Epithelial cell of esophagus (primary cell): Measurements from ENCODE around the gene PPRC1.

Experiments used
- DNase-seq: peaks from one replicate; pipeline ENCODE4 v3.0.0; 2010; ENCODE audit warnings: low read depth
- H3K4me3 ChIP-seq: 2 replicates; pipeline ENCODE4 v1.5.1; 2011; ENCODE audit warnings: mild to moderate bottlenecking, low read length, control low read depth
- CTCF ChIP-seq: IDR thresholded peaks from 2 replicates; pipeline ENCODE4 v1.5.1; 2011; ENCODE audit warnings: low read depth, mild to moderate bottlenecking, low read length, control low read depth, inconsistent platforms; ENCODE audit not compliant: insufficient read depth; ENCODE audit errors: missing control alignments

PPRC1 gene

DNA sequence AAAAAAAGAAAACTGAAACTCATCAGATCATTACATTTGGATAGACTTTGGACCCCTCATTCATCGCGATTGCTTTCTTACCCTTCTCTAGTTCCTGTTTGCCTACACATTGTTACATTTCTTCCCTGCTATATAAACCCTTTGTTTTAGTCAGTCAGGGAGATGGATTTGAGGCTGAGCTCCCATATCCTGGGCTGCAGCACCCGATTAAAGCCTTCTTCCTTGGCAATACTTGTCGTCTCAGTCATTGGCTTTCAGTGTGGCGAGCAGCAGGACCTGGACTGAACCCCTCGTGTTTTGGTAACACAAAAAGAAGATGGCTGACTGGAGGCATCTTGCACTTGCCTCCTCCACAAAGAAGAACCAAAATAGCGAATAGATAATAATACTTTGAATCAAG, 59.1 kb downstream of the PPRC1 start:
- DNase-seq, result no peak
- no peak for TF ChIP-seq CTCF
- H3K4me3 ChIP-seq, result no peak overlapping the region

GRCh38 chr10:102195296-102195870, 62.5 kb downstream of the PPRC1 start:
- DNase-seq, result peak; percentile 11

GRCh38 chr10:102196893-102197292, 64.1 kb downstream of the PPRC1 start:
- H3K4me3 ChIP-seq, result no peak overlapping the region
- DNase-seq, result no peak
- no peak for TF ChIP-seq CTCF

More at GRCh38 chr10:102195296-102195870, 62.5 kb downstream of the PPRC1 start:
- H3K4me3 ChIP-seq, result no peak overlapping the region
- TF ChIP-seq CTCF, result no peak

GRCh38 chr10:102198027-102198426, 65.2 kb downstream of the PPRC1 start:
- H3K4me3 ChIP-seq, result no peak overlapping the region
- no peak for TF ChIP-seq CTCF
- DNase-seq, result peak; percentile 12
